ENCODE data around the gene DNAJC10. TPM values are rescaled to one million over a fixed set of nuclear protein-coding genes. Genes with fewer than 3 reads are reported as not detected.
"Not testable (repeated sequence)": the region's sequence is repeated elsewhere in the genome, so short reads cannot be mapped to it uniquely, and the experiment has no call there.

Gene DNAJC10
- total RNA-seq, 1 donor from 2014 or later, result 125 TPM

GRCh38 chr2:182680837-182681236 lies 35.2 kb upstream of the DNAJC10 start:
- no peaks in the 10 kb centered on the region for H3K36me3 ChIP-seq (ENCODE audit: control insufficient read depth, insufficient read depth, low read length)
- TF ChIP-seq CTCF (IDR thresholded peaks at IDR 0.05; ENCODE audit: insufficient read depth, low read length, severe bottlenecking), result no peak
- no peak overlapping the region for H3K4me3 ChIP-seq (ENCODE audit: low read depth, low read length)
- H3K27me3 ChIP-seq (ENCODE audit: control insufficient read depth, insufficient read depth, low read length), result no peaks in the 10 kb centered on the region
- FAIRE-seq (no peak), DNase-seq (ENCODE audit: low read depth) (no peak)

GRCh38 chr2:182682210-182682609 lies 33.8 kb upstream of the DNAJC10 start:
- TF ChIP-seq CTCF (IDR thresholded peaks at IDR 0.05; ENCODE audit: insufficient read depth, low read length, severe bottlenecking), result no peak
- DNase-seq (ENCODE audit: low read depth) (no peak), FAIRE-seq (no peak)
- H3K36me3 ChIP-seq (ENCODE audit: control insufficient read depth, insufficient read depth, low read length), result no peaks in the 10 kb centered on the region
- no peak overlapping the region for H3K4me3 ChIP-seq (ENCODE audit: low read depth, low read length)
- H3K27me3 ChIP-seq (ENCODE audit: control insufficient read depth, insufficient read depth, low read length), result no peaks in the 10 kb centered on the region

GRCh38 chr2:182685559-182685958 lies 30.5 kb upstream of the DNAJC10 start:
- no peak for DNase-seq (ENCODE audit: low read depth)
- no peak for FAIRE-seq
- H3K27me3 ChIP-seq (ENCODE audit: control insufficient read depth, insufficient read depth, low read length), result no peaks in the 10 kb centered on the region
- no peak for TF ChIP-seq CTCF (IDR thresholded peaks at IDR 0.05; ENCODE audit: insufficient read depth, low read length, severe bottlenecking)
- H3K36me3 ChIP-seq (ENCODE audit: control insufficient read depth, insufficient read depth, low read length), result no peaks in the 10 kb centered on the region
- H3K4me3 ChIP-seq (ENCODE audit: low read depth, low read length), result no peak overlapping the region

GRCh38 chr2:182686763-182687162 lies 29.3 kb upstream of the DNAJC10 start:
- DNase-seq (ENCODE audit: low read depth); H3K27me3 ChIP-seq (ENCODE audit: control insufficient read depth, insufficient read depth, low read length); H3K36me3 ChIP-seq (ENCODE audit: control insufficient read depth, insufficient read depth, low read length); H3K4me3 ChIP-seq (ENCODE audit: low read depth, low read length); FAIRE-seq: not testable (repeated sequence)

GRCh38 chr2:182694189-182694588 lies 21.9 kb upstream of the DNAJC10 start:
- H3K36me3 ChIP-seq (ENCODE audit: control insufficient read depth, insufficient read depth, low read length), result no peaks in the 10 kb centered on the region
- no peaks in the 10 kb centered on the region for H3K27me3 ChIP-seq (ENCODE audit: control insufficient read depth, insufficient read depth, low read length)
- TF ChIP-seq CTCF (IDR thresholded peaks at IDR 0.05; ENCODE audit: insufficient read depth, low read length, severe bottlenecking), result no peak
- H3K4me3 ChIP-seq (ENCODE audit: low read depth, low read length), result no peak overlapping the region
- no peak for FAIRE-seq
- DNase-seq (ENCODE audit: low read depth), result no peak

- H3K4me3 ChIP-seq (ENCODE audit: low read depth, low read length), result no peak overlapping the region
- H3K27me3 ChIP-seq (ENCODE audit: control insufficient read depth, insufficient read depth, low read length), result no peaks in the 10 kb centered on the region
- DNase-seq (ENCODE audit: low read depth) (no peak), FAIRE-seq (no peak)
- no peaks in the 10 kb centered on the region for H3K36me3 ChIP-seq (ENCODE audit: control insufficient read depth, insufficient read depth, low read length)
- no peak for TF ChIP-seq CTCF (IDR thresholded peaks at IDR 0.05; ENCODE audit: insufficient read depth, low read length, severe bottlenecking)
Measured at GRCh38 chr2:182695776-182696175, 20.3 kb upstream of the DNAJC10 start.

All from bronchial epithelial cell (primary cell).